ENCODE data around the gene GFI1. TPM values are rescaled to one million over a fixed set of nuclear protein-coding genes. Genes with fewer than 3 reads are reported as not detected.

Gene GFI1
- total and polyA plus RNA-seq, 2 of the 13 experiments (the other 11 are each of a cell fraction or from before 2014, with no cell fraction given), result 10.3 to 10.5 TPM

- peak; percentile 60; the same call in 1 of the 2 replicates for TF ChIP-seq ZNF773 (CRISPR knock-in tag; IDR thresholded peaks at IDR 0.05; ENCODE audit: borderline replicate concordance)
- TF ChIP-seq CERS6 (CRISPR knock-in tag; IDR thresholded peaks at IDR 0.05), result 0 out of 2 replicates have a peak, but pooled peaks have one; percentile 19
- peak; percentile 16; the same call in 1 of the 2 replicates for TF ChIP-seq HDAC1 (CRISPR knock-in tag; IDR thresholded peaks at IDR 0.05)
- no peak for TF ChIP-seq DMAP1 (CRISPR knock-in tag; IDR thresholded peaks at IDR 0.05)
- TF ChIP-seq HDAC2 (CRISPR knock-in tag; IDR thresholded peaks at IDR 0.05), result 0 out of 2 replicates have a peak, but pooled peaks have one; percentile 13
- TF ChIP-seq ZNF224 (CRISPR knock-in tag; IDR thresholded peaks at IDR 0.05), result no peak
- peak; percentile 67 for TF ChIP-seq UBTF (CRISPR knock-in tag; IDR thresholded peaks at IDR 0.05)
- peak; percentile 39 for TF ChIP-seq PHF8 (CRISPR knock-in tag; IDR thresholded peaks at IDR 0.05)
- TF ChIP-seq ZFY (CRISPR knock-in tag; IDR thresholded peaks at IDR 0.05), result peak; percentile 43
- 0 out of 2 replicates have a peak, but pooled peaks have one; percentile 5 for TF ChIP-seq ZNF777 (CRISPR knock-in tag; IDR thresholded peaks at IDR 0.05)
- 0 out of 2 replicates have a peak, but pooled peaks have one; percentile 12 for TF ChIP-seq ZBED4 (CRISPR knock-in tag; IDR thresholded peaks at IDR 0.05; ENCODE audit: borderline replicate concordance)
- 0 out of 2 replicates have a peak, but pooled peaks have one; percentile 3 for TF ChIP-seq ZBTB38 (CRISPR knock-in tag; IDR thresholded peaks at IDR 0.05)
- TF ChIP-seq MYPOP (CRISPR knock-in tag; IDR thresholded peaks at IDR 0.05), result peak; percentile 84
- 0 out of 2 replicates have a peak, but pooled peaks have one; percentile 5 for TF ChIP-seq ARID5B (CRISPR knock-in tag; IDR thresholded peaks at IDR 0.05)
- no peak; the same call in 1 of the 2 replicates for TF ChIP-seq CBFB (CRISPR knock-in tag; IDR thresholded peaks at IDR 0.05)
- TF ChIP-seq BRCA1 (CRISPR knock-in tag; IDR thresholded peaks at IDR 0.05), result 0 out of 2 replicates have a peak, but pooled peaks have one; percentile 35
Observed at GRCh38 chr1:92484472-92485380, 2.0 kb downstream of the GFI1 start (continued).

Measured in HepG2 (cell line).